Endothelial cell of umbilical vein (primary cell): ENCODE results near the gene DRAM1. TPM values are rescaled to one million over a fixed set of nuclear protein-coding genes. Genes with fewer than 3 reads are reported as not detected.

ENCODE experiments used
- BruUV-seq: library from RNA; stranded (reverse); fragments of 400-500 nt; replicated peaks from 2 replicates; lab custom pipeline; 2021; lab: Mats Ljungman, UMichigan
- CTCF ChIA-PET: fragments of 300-600, 350-600 bp; sonication (Branson Sonifier 250); formaldehyde crosslinking; loops from one replicate; lab custom pipeline; 2021; ENCODE audit warnings: antibody characterized with exemption, inconsistent platforms; lab: Charles Lee
- POLR2A ChIA-PET: fragments of 300-600, 350-600 bp; sonication (Branson Sonifier 250); formaldehyde crosslinking; loops from one replicate; lab custom pipeline; 2021; ENCODE audit warnings: antibody characterized with exemption, inconsistent platforms; lab: Charles Lee
- DNase-seq: peaks from one replicate; pipeline ENCODE4 v3.0.0-alpha.2; 2011; ENCODE audit warnings: low read depth, low spot score
- FAIRE-seq: peaks from 2 replicates; lab custom pipeline; 2011; peaks lifted over from hg19 to GRCh38; lab: Jason Lieb, UNC
- H2AFZ ChIP-seq: 2 replicates; pipeline ENCODE4 v1.6.0; 2012; ENCODE audit warnings: low read depth, low read length, control low read depth, inconsistent platforms
- H3K27ac ChIP-seq: 2 replicates; pipeline ENCODE4 v1.5.1; 2011; ENCODE audit warnings: low read depth, mild to moderate bottlenecking, control low read depth, low read length, moderate library complexity; ENCODE audit not compliant: insufficient read depth
- H3K27me3 ChIP-seq, 2 experiments: 2 replicates each; pipeline versions ENCODE4 v1.6.0 to v1.6.1; 2011; ENCODE audit warnings: low read length in 2 of 2, mixed read lengths in 1 of 2; ENCODE audit not compliant: control insufficient read depth in 2 of 2, insufficient read depth in 2 of 2
- H3K36me3 ChIP-seq, 2 experiments: 2 replicates in 1 of 2; 3 replicates in 1 of 2; pipeline ENCODE4 v1.5.1; 2011; ENCODE audit warnings: low read length in 2 of 2, mild to moderate bottlenecking in 1 of 2, moderate library complexity in 1 of 2; ENCODE audit not compliant: control insufficient read depth in 2 of 2, insufficient read depth in 2 of 2; ENCODE audit errors: extremely low read depth in 1 of 2
- H3K4me1 ChIP-seq: 3 replicates; pipeline ENCODE4 v1.5.1; 2011; ENCODE audit warnings: mild to moderate bottlenecking, low read length; ENCODE audit not compliant: control insufficient read depth, insufficient read depth; ENCODE audit errors: extremely low read depth
- H3K4me2 ChIP-seq: 2 replicates; pipeline ENCODE4 v1.6.1; 2011; ENCODE audit warnings: low read length, control low read depth, mixed read lengths; ENCODE audit not compliant: insufficient read depth
- H3K4me3 ChIP-seq, 3 experiments: fragments of 200-600 bp in 1 of 3; sonication (generic), shearing (Covaris generic) in 1 of 3; replicated peaks in 1 of 3; 2 replicates each; pipeline ENCODE4 v1.5.1; 2011 to 2016; ENCODE audit warnings: control low read depth in 3 of 3, low read length in 3 of 3, mild to moderate bottlenecking in 2 of 3, inconsistent platforms in 1 of 3, low read depth in 1 of 3, moderate library complexity in 1 of 3; ENCODE audit not compliant: insufficient read depth in 1 of 3
- H3K79me2 ChIP-seq: 2 replicates; pipeline ENCODE4 v1.6.0; 2012; ENCODE audit warnings: low read length, inconsistent platforms; ENCODE audit not compliant: control insufficient read depth, insufficient read depth
- H3K9ac ChIP-seq: replicated peaks from 2 replicates; pipeline ENCODE3; 2011; ENCODE audit warnings: low read length, control low read depth; ENCODE audit not compliant: insufficient read depth; ENCODE audit errors: extremely low read depth
- H3K9me1 ChIP-seq: replicated peaks from 3 replicates; pipeline ENCODE4 v1.6.0; 2011; ENCODE audit warnings: mild to moderate bottlenecking, low read length; ENCODE audit not compliant: control insufficient read depth, insufficient read depth; ENCODE audit errors: extremely low read depth
- H3K9me3 ChIP-seq: replicated peaks from 2 replicates; pipeline ENCODE4 v1.5.1; 2012; ENCODE audit warnings: low read length, inconsistent platforms; ENCODE audit not compliant: control insufficient read depth, insufficient read depth
- H4K20me1 ChIP-seq: replicated peaks from 2 replicates; pipeline ENCODE3; 2011; ENCODE audit warnings: mild to moderate bottlenecking, low read length; ENCODE audit not compliant: control insufficient read depth, insufficient read depth; ENCODE audit errors: extremely low read depth
- EZH2 ChIP-seq: IDR thresholded peaks from 2 replicates; pipeline ENCODE4 v1.6.1; 2012; ENCODE audit warnings: borderline replicate concordance, low read depth, mild to moderate bottlenecking, moderate library complexity, low read length, inconsistent platforms; ENCODE audit not compliant: severe bottlenecking
- FOS ChIP-seq: IDR thresholded peaks from 2 replicates; pipeline ENCODE4 v1.6.1; 2011; ENCODE audit warnings: mild to moderate bottlenecking, low read length, moderate library complexity, borderline replicate concordance; ENCODE audit not compliant: insufficient read depth
- GATA2 ChIP-seq: IDR thresholded peaks from 2 replicates; pipeline ENCODE4 v1.7.0; 2011; ENCODE audit warnings: low read depth, mild to moderate bottlenecking, moderate library complexity, mixed read lengths, low read length; ENCODE audit not compliant: insufficient read length, insufficient read depth
- JUN ChIP-seq: IDR thresholded peaks from 2 replicates; pipeline ENCODE4 v1.6.1; 2011; ENCODE audit warnings: borderline replicate concordance, low read depth; ENCODE audit not compliant: insufficient read length, insufficient read depth
- MYC ChIP-seq: IDR thresholded peaks from one replicate; pipeline ENCODE4 v1.6.1; 2011; ENCODE audit warnings: mild to moderate bottlenecking, low read depth, low read length
- POLR2A ChIP-seq: IDR thresholded peaks from 2 replicates; pipeline ENCODE4 v1.6.1; 2012; ENCODE audit warnings: low read depth, mild to moderate bottlenecking, control low read depth, low read length
- POLR2AphosphoS5 ChIP-seq: IDR thresholded peaks from 2 replicates; pipeline ENCODE4 v1.6.1; 2012; ENCODE audit warnings: low read depth, mild to moderate bottlenecking, control low read depth, low read length, moderate library complexity; ENCODE audit not compliant: insufficient read depth
- dilution Hi-C: fragments of 300-500 bp; cut with MboI; formaldehyde crosslinking; loops from one replicate; pipeline ENCODE4 v1.15.0; 2019; ENCODE audit warnings: low sequenced_read_pairs; ENCODE audit not compliant: extremely low pct_ligation_motif_present
- intact Hi-C: fragments of 100-400 bp; cut with micrococcal nuclease; formaldehyde crosslinking; loops from one replicate; pipeline ENCODE4 v1.10.0; 2022
- polyA plus RNA-seq, 4 experiments: library from polyadenylated mRNA; depleted of rRNA in 3 of 4; stranded (reverse) in 3 of 4; unstranded in 1 of 4; fragments of >200 nt; gene quantifications; 2 replicates each; pipeline versions ENCODE4 v1.2.1 to v1.2.3, GENCODE V29; 2011 to 2012; ENCODE audit warnings: missing spikeins in 1 of 4
- total RNA-seq: library from RNA; stranded (reverse); gene quantifications from 2 replicates; pipeline ENCODE4 v1.2.3, GENCODE V29; 2021
- TF ChIP-seq, protein P1 (sequence below), 2 donors: IDR thresholded peaks; 1 replicate in 1 of 2; 2 replicates in 1 of 2; pipeline ENCODE4 v1.5.1; 2011; ENCODE audit warnings: low read length in 2 of 2, mild to moderate bottlenecking in 2 of 2, moderate library complexity in 2 of 2, control low read depth in 1 of 2, inconsistent platforms in 1 of 2, low read depth in 1 of 2; ENCODE audit not compliant: insufficient read depth in 1 of 2; ENCODE audit errors: extremely low read depth in 1 of 2
- TF ChIP-seq, protein P2 (sequence below): IDR thresholded peaks from 2 replicates; pipeline ENCODE4 v1.6.1; 2011; ENCODE audit not compliant: insufficient read depth, insufficient read length

The DRAM1 gene
- total and polyA plus RNA-seq, 2 donors (not counting 3 experiments of a cell fraction or from before 2014, with no cell fraction given), result 24.6 to 46.3 TPM

DNA sequence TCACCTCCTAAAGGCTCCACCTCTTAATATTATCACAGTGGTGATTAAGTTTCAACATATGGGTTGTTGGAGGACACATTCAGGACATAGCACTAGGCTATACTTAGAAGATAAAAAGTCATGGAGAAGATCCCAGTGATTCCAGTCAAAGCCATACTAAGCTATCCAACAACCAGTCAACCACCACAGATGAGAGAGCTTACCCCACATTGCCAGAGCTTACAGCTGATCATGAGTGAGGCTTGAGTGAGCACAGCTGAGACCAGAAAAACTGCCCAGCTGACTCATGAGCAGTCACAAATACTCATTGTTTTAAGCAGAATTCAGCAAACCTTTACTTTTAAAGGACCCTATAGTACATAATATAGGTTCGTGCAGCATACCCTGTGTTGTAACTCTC lies 85.1 kb downstream of the DRAM1 start:
- CTCF ChIA-PET, result interaction anchor here (0.6 kb wide), 1 partner anchor 171 kb away, joined by 3 read pairs; no protein-coding TSS in a partner anchor
- Histone ChIP-seq H2AFZ (no peak overlapping the region), H3K4me1 (no peaks in the 10 kb centered on the region), H3K79me2 (no peaks in the 10 kb centered on the region), H4K20me1 (no peaks in the 10 kb centered on the region), H3K36me3 (no peaks in the 10 kb centered on the region), H3K9me3 (no peaks in the 10 kb centered on the region), H3K9me1 (no peaks in the 10 kb centered on the region), H3K4me2 (no peak overlapping the region), H3K27ac (no peak overlapping the region), H3K27me3 (no peaks in the 10 kb centered on the region), H3K9ac (no peak overlapping the region), H3K4me3 (no peak overlapping the region)
- no TSS peak for BruUV-seq
- dilution Hi-C loops, result no loop called here
- no peak for FAIRE-seq
- TF ChIP-seq FOS (no peak), EZH2 (no peak), POLR2A (no peak), POLR2AphosphoS5 (no peak), GATA2 (no peak), JUN (no peak), MYC (no peak)
- TF ChIP-seq, protein P1, sequence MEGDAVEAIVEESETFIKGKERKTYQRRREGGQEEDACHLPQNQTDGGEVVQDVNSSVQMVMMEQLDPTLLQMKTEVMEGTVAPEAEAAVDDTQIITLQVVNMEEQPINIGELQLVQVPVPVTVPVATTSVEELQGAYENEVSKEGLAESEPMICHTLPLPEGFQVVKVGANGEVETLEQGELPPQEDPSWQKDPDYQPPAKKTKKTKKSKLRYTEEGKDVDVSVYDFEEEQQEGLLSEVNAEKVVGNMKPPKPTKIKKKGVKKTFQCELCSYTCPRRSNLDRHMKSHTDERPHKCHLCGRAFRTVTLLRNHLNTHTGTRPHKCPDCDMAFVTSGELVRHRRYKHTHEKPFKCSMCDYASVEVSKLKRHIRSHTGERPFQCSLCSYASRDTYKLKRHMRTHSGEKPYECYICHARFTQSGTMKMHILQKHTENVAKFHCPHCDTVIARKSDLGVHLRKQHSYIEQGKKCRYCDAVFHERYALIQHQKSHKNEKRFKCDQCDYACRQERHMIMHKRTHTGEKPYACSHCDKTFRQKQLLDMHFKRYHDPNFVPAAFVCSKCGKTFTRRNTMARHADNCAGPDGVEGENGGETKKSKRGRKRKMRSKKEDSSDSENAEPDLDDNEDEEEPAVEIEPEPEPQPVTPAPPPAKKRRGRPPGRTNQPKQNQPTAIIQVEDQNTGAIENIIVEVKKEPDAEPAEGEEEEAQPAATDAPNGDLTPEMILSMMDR (IDR thresholded peaks at IDR 0.05; ENCODE audit: extremely low read depth in 1 of 2, insufficient read depth in 1 of 2, low read depth in 1 of 2, low read length in 2 of 2), result no peak
- TF ChIP-seq, protein P2, sequence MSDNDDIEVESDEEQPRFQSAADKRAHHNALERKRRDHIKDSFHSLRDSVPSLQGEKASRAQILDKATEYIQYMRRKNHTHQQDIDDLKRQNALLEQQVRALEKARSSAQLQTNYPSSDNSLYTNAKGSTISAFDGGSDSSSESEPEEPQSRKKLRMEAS, result no peak
- intact Hi-C loops, result no loop called here
- POLR2A ChIA-PET, result no interaction called here
- no peak for DNase-seq
